Adrenal gland (tissue), 5 donors: ENCODE results near the gene STXBP4.
A peak's percentile ranks its signal among the peaks of the same experiment; 100 is the strongest.

ENCODE experiments used
- POLR2A ChIP-seq, 2 donors: fragments of 450-650 bp; IDR thresholded peaks; one replicate each; pipeline ENCODE4 v1.6.1; 2017; ENCODE audit warnings: antibody characterized with exemption in 2 of 2, mild to moderate bottlenecking in 2 of 2, moderate library complexity in 1 of 2
- TF ChIP-seq, protein P1 (sequence below), 6 experiments: fragments of 450-650 bp in 4 of 6; fragments of 200-600 bp in 2 of 6; sonication (generic) in 1 of 6; IDR thresholded peaks; 1 replicate in 5 of 6; 2 replicates in 1 of 6; pipeline versions ENCODE4 v1.5.1 to v1.8.0; 2016 to 2021; ENCODE audit warnings: antibody characterized with exemption in 6 of 6, mild to moderate bottlenecking in 2 of 6, moderate library complexity in 1 of 6
- donor health status: DM: no; HTN: no; CAD: no.

DNA sequence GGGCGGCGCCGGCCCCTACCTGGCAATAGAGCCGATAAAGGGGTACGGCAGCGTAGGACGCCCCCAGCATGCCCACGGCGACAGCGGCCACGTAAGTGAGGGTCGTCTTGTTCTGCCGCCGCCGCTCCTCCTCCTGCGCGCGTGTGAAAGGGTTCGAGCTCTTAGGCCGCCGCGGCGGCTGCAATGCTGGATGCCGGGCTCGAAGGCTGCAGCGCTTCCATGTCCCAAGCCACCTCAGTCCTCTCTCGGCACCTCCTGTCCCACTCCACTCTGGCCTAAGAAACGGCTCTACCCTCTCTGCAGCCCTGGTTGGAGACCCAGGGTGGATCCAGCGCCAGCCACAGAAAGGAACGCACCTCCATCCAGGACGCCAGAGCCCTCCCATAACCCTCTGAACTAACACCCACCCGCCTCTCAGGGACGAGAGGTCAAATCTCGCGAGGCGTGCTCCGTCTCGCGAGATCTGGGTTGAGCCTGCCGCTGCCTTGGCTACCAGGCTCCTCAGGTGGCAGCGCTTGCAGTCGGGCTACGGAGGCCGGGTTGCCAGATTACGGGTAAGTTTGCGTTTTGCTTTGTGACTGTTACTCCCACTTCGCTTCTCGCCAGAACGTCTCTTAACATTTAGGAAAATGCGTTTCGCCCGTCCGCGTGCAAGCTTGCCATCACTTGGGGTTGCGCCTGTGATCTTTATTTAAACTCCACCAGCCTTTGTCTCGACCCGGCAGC lies at the start of gene STXBP4, which contains the start of gene COX11:
- TF ChIP-seq, protein P1, sequence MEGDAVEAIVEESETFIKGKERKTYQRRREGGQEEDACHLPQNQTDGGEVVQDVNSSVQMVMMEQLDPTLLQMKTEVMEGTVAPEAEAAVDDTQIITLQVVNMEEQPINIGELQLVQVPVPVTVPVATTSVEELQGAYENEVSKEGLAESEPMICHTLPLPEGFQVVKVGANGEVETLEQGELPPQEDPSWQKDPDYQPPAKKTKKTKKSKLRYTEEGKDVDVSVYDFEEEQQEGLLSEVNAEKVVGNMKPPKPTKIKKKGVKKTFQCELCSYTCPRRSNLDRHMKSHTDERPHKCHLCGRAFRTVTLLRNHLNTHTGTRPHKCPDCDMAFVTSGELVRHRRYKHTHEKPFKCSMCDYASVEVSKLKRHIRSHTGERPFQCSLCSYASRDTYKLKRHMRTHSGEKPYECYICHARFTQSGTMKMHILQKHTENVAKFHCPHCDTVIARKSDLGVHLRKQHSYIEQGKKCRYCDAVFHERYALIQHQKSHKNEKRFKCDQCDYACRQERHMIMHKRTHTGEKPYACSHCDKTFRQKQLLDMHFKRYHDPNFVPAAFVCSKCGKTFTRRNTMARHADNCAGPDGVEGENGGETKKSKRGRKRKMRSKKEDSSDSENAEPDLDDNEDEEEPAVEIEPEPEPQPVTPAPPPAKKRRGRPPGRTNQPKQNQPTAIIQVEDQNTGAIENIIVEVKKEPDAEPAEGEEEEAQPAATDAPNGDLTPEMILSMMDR (IDR thresholded peaks at IDR 0.05): peak in 5 of 6 experiments; percentile 25 to 50 (median 31)
- TF ChIP-seq POLR2A (IDR thresholded peaks at IDR 0.05): peak; percentile 65 to 85
